ENCODE results near the gene TMEM72.

DNA sequence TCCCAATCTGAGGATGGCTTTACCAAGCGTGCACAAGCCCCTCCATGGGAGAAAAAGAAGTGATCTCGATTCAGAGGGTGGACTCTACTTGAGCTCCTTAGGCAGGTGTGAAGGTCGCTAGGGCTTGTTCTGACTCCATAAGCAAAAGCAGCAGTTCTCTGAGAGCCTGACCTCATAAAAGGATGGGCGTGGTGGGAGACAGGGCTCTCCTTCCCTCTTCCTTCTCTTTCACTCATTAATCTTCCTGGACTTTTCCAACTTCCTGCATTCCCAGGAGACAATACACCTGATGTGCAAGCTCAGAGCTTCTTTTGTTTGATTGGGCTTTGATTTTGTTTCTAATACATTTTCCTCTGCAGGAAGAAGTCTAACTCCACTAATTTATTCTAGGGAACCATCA is 22.3 kb upstream of the TMEM72 start:
- TF ChIP-seq, protein P1, sequence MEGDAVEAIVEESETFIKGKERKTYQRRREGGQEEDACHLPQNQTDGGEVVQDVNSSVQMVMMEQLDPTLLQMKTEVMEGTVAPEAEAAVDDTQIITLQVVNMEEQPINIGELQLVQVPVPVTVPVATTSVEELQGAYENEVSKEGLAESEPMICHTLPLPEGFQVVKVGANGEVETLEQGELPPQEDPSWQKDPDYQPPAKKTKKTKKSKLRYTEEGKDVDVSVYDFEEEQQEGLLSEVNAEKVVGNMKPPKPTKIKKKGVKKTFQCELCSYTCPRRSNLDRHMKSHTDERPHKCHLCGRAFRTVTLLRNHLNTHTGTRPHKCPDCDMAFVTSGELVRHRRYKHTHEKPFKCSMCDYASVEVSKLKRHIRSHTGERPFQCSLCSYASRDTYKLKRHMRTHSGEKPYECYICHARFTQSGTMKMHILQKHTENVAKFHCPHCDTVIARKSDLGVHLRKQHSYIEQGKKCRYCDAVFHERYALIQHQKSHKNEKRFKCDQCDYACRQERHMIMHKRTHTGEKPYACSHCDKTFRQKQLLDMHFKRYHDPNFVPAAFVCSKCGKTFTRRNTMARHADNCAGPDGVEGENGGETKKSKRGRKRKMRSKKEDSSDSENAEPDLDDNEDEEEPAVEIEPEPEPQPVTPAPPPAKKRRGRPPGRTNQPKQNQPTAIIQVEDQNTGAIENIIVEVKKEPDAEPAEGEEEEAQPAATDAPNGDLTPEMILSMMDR (IDR thresholded peaks at IDR 0.05; ENCODE audit: poor library complexity, severe bottlenecking) = no peak
- TF ChIP-seq EP300 (conservative IDR thresholded peaks at IDR 0.05; ENCODE audit: poor library complexity, severe bottlenecking) = no peak

Measured in neural cell (in vitro differentiated cells).